ENCODE measurements around the gene SRGAP3. TPM values are rescaled to one million over a fixed set of nuclear protein-coding genes. Genes with fewer than 3 reads are reported as not detected.

Gene SRGAP3
- total RNA-seq, 4 donors from 2014 or later, result 2.0 to 6.9 (median 4.8) TPM

- TF ChIP-seq CTCF (IDR thresholded peaks at IDR 0.05) (no peak), POLR2AphosphoS5 (IDR thresholded peaks at IDR 0.05) (no peak), POLR2A (IDR thresholded peaks at IDR 0.05) (no peak), EP300 (IDR thresholded peaks at IDR 0.05) (no peak)
- no peak overlapping the region for H3K4me3 ChIP-seq
- WGBS, 2 donors (ENCODE audit: low coverage in 1 of 2), result 100% methylated on average over 1 of the region's 3 CpGs; no CpG with 5 or more reads in 1 of the 2 donors
- H3K36me3 ChIP-seq, result no peaks in the 10 kb centered on the region
- H3K27ac ChIP-seq, result no peak overlapping the region
- H3K9me3 ChIP-seq, result no peaks in the 10 kb centered on the region
- no peak for ATAC-seq
- H3K27me3 ChIP-seq, result no peaks in the 10 kb centered on the region
- H3K4me1 ChIP-seq, result peaks cover 0 to 15% (median 0%) of the 10 kb centered on the region in 3 donors
Measured at GRCh38 chr3:9185046-9185445, 64.4 kb downstream of the SRGAP3 start.

DNA sequence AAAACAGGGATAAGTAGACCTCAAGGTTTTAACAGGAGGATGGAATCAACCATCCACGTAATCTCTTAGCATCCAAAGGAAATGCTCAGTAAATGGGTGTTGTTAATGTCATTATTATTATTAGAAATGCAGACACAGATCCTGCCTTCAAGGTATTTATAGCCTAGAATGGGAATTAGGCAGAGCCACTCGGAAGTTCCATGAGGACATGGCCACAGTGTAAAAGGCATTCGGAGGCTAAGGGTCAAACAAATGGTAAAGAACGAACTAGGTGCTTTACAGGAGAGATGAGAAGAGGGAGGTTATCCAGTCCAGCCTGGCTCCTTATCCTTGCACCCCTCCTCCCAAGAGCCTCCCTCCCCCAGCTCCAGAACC lies 65.0 kb downstream of the SRGAP3 start:
- no peak overlapping the region for H3K27ac ChIP-seq
- ATAC-seq, result no peak

GRCh38 chr3:9183811-9184460 lies 65.5 kb downstream of the SRGAP3 start:
- 33 to 59% methylated on average over 4 to 10 of the region's 10 CpGs for WGBS, 2 donors (ENCODE audit: low coverage in 1 of 2)
- Histone ChIP-seq H3K27ac (no peak overlapping the region), H3K4me3 (no peak overlapping the region), H3K36me3 (no peaks in the 10 kb centered on the region), H3K9me3 (no peaks in the 10 kb centered on the region), H3K4me1 (peaks cover 0 to 15% (median 0%) of the 10 kb centered on the region in 3 donors), H3K27me3 (no peaks in the 10 kb centered on the region)
- TF ChIP-seq POLR2A (IDR thresholded peaks at IDR 0.05) (no peak), POLR2AphosphoS5 (IDR thresholded peaks at IDR 0.05) (no peak), CTCF (IDR thresholded peaks at IDR 0.05) (no peak), EP300 (IDR thresholded peaks at IDR 0.05) (no peak)
- no peak for ATAC-seq

More for the DNA sequence above, 65.0 kb downstream of the SRGAP3 start:
- no peaks in the 10 kb centered on the region for H3K9me3 ChIP-seq
- WGBS, 2 donors (ENCODE audit: low coverage in 1 of 2), result 94 to 100% methylated on average over 4 of the region's 4 CpGs
- H3K4me3 ChIP-seq, result no peak overlapping the region
- peaks cover 0 to 15% (median 0%) of the 10 kb centered on the region in 3 donors for H3K4me1 ChIP-seq
- TF ChIP-seq POLR2AphosphoS5 (IDR thresholded peaks at IDR 0.05) (no peak), EP300 (IDR thresholded peaks at IDR 0.05) (no peak), CTCF (IDR thresholded peaks at IDR 0.05) (no peak), POLR2A (IDR thresholded peaks at IDR 0.05) (no peak)
- no peaks in the 10 kb centered on the region for H3K36me3 ChIP-seq
- no peaks in the 10 kb centered on the region for H3K27me3 ChIP-seq

- no peaks in the 10 kb centered on the region for H3K27me3 ChIP-seq
- H3K4me1 ChIP-seq, result peaks cover 0 to 15% (median 0%) of the 10 kb centered on the region in 3 donors
- no peaks in the 10 kb centered on the region for H3K9me3 ChIP-seq
- no peaks in the 10 kb centered on the region for H3K36me3 ChIP-seq
- TF ChIP-seq POLR2AphosphoS5 (IDR thresholded peaks at IDR 0.05) (no peak), EP300 (IDR thresholded peaks at IDR 0.05) (no peak), CTCF (IDR thresholded peaks at IDR 0.05) (no peak), POLR2A (IDR thresholded peaks at IDR 0.05) (no peak)
- ATAC-seq, result no peak
- no peak overlapping the region for H3K4me3 ChIP-seq
- 31 to 55% methylated on average over 2 to 3 of the region's 3 CpGs for WGBS, 2 donors (ENCODE audit: low coverage in 1 of 2)
- H3K27ac ChIP-seq, result no peak overlapping the region
Measured at GRCh38 chr3:9183011-9183410, 66.4 kb downstream of the SRGAP3 start.

DNA sequence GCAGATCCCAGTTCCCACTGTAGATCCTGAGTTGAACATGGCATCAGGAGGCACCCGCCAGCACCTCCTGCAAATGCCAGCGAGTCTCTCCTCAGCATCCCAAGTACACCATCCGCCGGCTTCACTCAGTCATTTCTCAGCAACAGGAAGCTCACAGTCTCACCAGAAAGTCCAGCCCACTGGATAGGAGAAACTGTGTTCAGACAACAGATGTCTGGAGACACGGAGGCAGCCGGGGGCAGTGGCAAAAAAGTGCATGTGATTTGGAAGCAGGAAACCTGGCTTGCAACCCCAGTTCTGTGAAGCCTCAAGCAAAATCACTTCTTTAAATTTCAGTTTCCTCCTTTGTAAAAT lies 68.7 kb downstream of the SRGAP3 start:
- H3K27ac ChIP-seq, result no peak overlapping the region
- no peaks in the 10 kb centered on the region for H3K36me3 ChIP-seq
- no peak for TF ChIP-seq EP300 (IDR thresholded peaks at IDR 0.05)
- no peak for TF ChIP-seq POLR2A (IDR thresholded peaks at IDR 0.05)
- TF ChIP-seq POLR2AphosphoS5 (IDR thresholded peaks at IDR 0.05), result no peak
- TF ChIP-seq CTCF (IDR thresholded peaks at IDR 0.05), result no peak
- H3K27me3 ChIP-seq, result no peaks in the 10 kb centered on the region
- peaks cover 0 to 15% (median 0%) of the 10 kb centered on the region in 3 donors for H3K4me1 ChIP-seq
- no peak for ATAC-seq
- H3K9me3 ChIP-seq, result no peaks in the 10 kb centered on the region
- WGBS, 2 donors (ENCODE audit: low coverage in 1 of 2), result 57 to 77% methylated on average over 2 of the region's 6 CpGs
- no peak overlapping the region for H3K4me3 ChIP-seq

Measured in gastroesophageal sphincter (tissue), 4 donors.